K562 (cell line): Measurements from ENCODE around the gene AKNAD1. TPM values are rescaled to one million over a fixed set of nuclear protein-coding genes. Genes with fewer than 3 reads are reported as not detected.

ENCODE experiments used
- AFF1 ChIP-seq, 2 experiments: fragments of 450-650 bp; IDR thresholded peaks; 2 replicates each; pipeline ENCODE4 v1.6.1; 2018; ENCODE audit warnings: mild to moderate bottlenecking in 2 of 2, low read depth in 1 of 2; ENCODE audit not compliant: partially characterized antibody in 2 of 2
- BRD4 ChIP-seq: fragments of 200-600 bp; sonication (generic); IDR thresholded peaks from 2 replicates; pipeline ENCODE4 v1.6.1; 2017; ENCODE audit warnings: inconsistent platforms
- CBX3 ChIP-seq, 2 experiments: IDR thresholded peaks; 1 replicate in 1 of 2; 2 replicates in 1 of 2; pipeline ENCODE4 v1.6.1; 2012; ENCODE audit warnings: inconsistent platforms in 2 of 2, low read length in 2 of 2, borderline replicate concordance in 1 of 2, control low read depth in 1 of 2
- EHMT2 ChIP-seq: fragments of 450-650 bp; IDR thresholded peaks from 2 replicates; pipeline ENCODE4 v1.6.1; 2018; ENCODE audit warnings: antibody characterized with exemption
- FOXA3 ChIP-seq, 2 experiments: fragments of 450-650 bp in 1 of 2; sonication (generic) in 1 of 2; formaldehyde crosslinking; IDR thresholded peaks in 1 of 2; conservative IDR thresholded peaks in 1 of 2; 2 replicates each; pipeline versions ENCODE4 v1.4.0 to v1.8.0; 2020 to 2022; ENCODE audit warnings: mild to moderate bottlenecking in 2 of 2, missing genetic modification reagents in 1 of 2
- FOXJ3 ChIP-seq: sonication (generic); formaldehyde crosslinking; IDR thresholded peaks from 2 replicates; pipeline ENCODE4 v1.4.0; 2020; ENCODE audit warnings: mild to moderate bottlenecking, missing genetic modification reagents
- JUND ChIP-seq, 2 experiments: IDR thresholded peaks; 2 replicates in 1 of 2; 3 replicates in 1 of 2; pipeline ENCODE4 v1.6.1; 2011; ENCODE audit warnings: borderline replicate concordance in 2 of 2, low read depth in 2 of 2, low read length in 2 of 2, improper control_type of control experiment in 1 of 2, missing biosample characterization in 1 of 2, missing genetic modification characterization in 1 of 2, missing genetic modification reagents in 1 of 2
- KDM5B ChIP-seq: fragments of 200-600 bp; sonication (generic); IDR thresholded peaks from 2 replicates; pipeline ENCODE4 v1.6.1; 2012; ENCODE audit warnings: low read depth, mild to moderate bottlenecking, moderate library complexity, low read length, control low read depth, inconsistent platforms; ENCODE audit not compliant: insufficient replicate concordance
- MAFG ChIP-seq: fragments of 450-650 bp; conservative IDR thresholded peaks from 2 replicates; pipeline ENCODE4 v1.6.1; 2016; ENCODE audit warnings: missing genetic modification characterization, missing compliant biosample characterization
- MAX ChIP-seq: sonication (generic); formaldehyde crosslinking; IDR thresholded peaks from 2 replicates; pipeline ENCODE4 v1.9.0; 2022; ENCODE audit warnings: mild to moderate bottlenecking, missing genetic modification reagents
- MCM5 ChIP-seq: fragments of 450-650 bp; IDR thresholded peaks from 2 replicates; pipeline ENCODE4 v1.6.1; 2016; ENCODE audit warnings: low read depth
- MTA1 ChIP-seq: fragments of 450-650 bp; IDR thresholded peaks from 2 replicates; pipeline ENCODE4 v1.6.1; 2017; ENCODE audit warnings: borderline replicate concordance
- NCOA4 ChIP-seq: fragments of 450-650 bp; IDR thresholded peaks from 2 replicates; pipeline ENCODE4 v1.6.1; 2018; ENCODE audit warnings: mild to moderate bottlenecking; ENCODE audit not compliant: partially characterized antibody
- NCOR1 ChIP-seq: fragments of 450-650 bp; IDR thresholded peaks from 2 replicates; pipeline ENCODE4 v1.6.1; 2016; ENCODE audit warnings: mild to moderate bottlenecking, moderate library complexity
- NFE2 ChIP-seq: IDR thresholded peaks from 2 replicates; pipeline ENCODE4 v1.6.1; 2014; ENCODE audit warnings: antibody characterized with exemption, low read depth
- PHB2 ChIP-seq: fragments of 450-650 bp; IDR thresholded peaks from 2 replicates; pipeline ENCODE4 v1.6.1; 2017; ENCODE audit warnings: low read depth
- POLR2B ChIP-seq: fragments of 450-650 bp; IDR thresholded peaks from 2 replicates; pipeline ENCODE4 v1.6.1; 2018; ENCODE audit warnings: low read depth; ENCODE audit not compliant: partially characterized antibody
- RCOR1 ChIP-seq, 2 experiments: IDR thresholded peaks; 2 replicates each; pipeline ENCODE4 v1.6.1; 2012; ENCODE audit warnings: low read depth in 2 of 2, low read length in 2 of 2, borderline replicate concordance in 1 of 2, improper control_type of control experiment in 1 of 2
- RNF2 ChIP-seq: sonication (generic); IDR thresholded peaks from 2 replicates; pipeline ENCODE4 v1.6.1; 2016
- ZNF12 ChIP-seq: sonication (generic); formaldehyde crosslinking; IDR thresholded peaks from 2 replicates; pipeline ENCODE4 v1.4.0; 2020; ENCODE audit warnings: mild to moderate bottlenecking, missing genetic modification reagents
- ZNF445 ChIP-seq: fragments of 250-450 bp; sonication (Bioruptor Pico); IDR thresholded peaks from 2 replicates; pipeline ENCODE4 v1.4.0; 2020; ENCODE audit warnings: low read depth, mild to moderate bottlenecking, moderate library complexity
- polyA plus RNA-seq, 8 experiments: library from polyadenylated mRNA; depleted of rRNA in 4 of 8; stranded (reverse) in 5 of 8; unstranded in 3 of 8; fragments of >200 nt; fragmentation: Nextera tagmentation in 2 of 8; fragmentation: Illumina TruSeq in 1 of 8; extraction: Ambion mirVana in 2 of 8; extraction: Trizol in 1 of 8; gene quantifications; 2 replicates each; pipeline versions ENCODE4 v1.2.1 to v1.2.3, GENCODE V29; 2011 to 2014; ENCODE audit warnings: inconsistent platforms in 1 of 8, missing spikeins in 1 of 8
- total RNA-seq, 7 experiments: library from RNA; depleted of rRNA in 6 of 7; stranded (reverse); fragments of >200 nt in 6 of 7; fragmentation: Illumina TruSeq in 2 of 7; extraction: Trizol in 2 of 7; gene quantifications; 2 replicates each; pipeline versions ENCODE4 v1.2.1 to v1.2.3, GENCODE V29; 2011 to 2021; ENCODE audit warnings: low replicate concordance in 1 of 7
- TF ChIP-seq, protein P1 (sequence below), 2 experiments: fragments of 450-650 bp; conservative IDR thresholded peaks; 2 replicates each; pipeline ENCODE4 v1.6.1; 2017; ENCODE audit warnings: mild to moderate bottlenecking in 2 of 2, moderate library complexity in 2 of 2

AKNAD1 gene
- total and polyA plus RNA-seq, 9 of the 15 experiments (the other 6 are each of a cell fraction or from before 2014, with no cell fraction given) = 0.13 to 0.30 TPM; not detected in 7

DNA sequence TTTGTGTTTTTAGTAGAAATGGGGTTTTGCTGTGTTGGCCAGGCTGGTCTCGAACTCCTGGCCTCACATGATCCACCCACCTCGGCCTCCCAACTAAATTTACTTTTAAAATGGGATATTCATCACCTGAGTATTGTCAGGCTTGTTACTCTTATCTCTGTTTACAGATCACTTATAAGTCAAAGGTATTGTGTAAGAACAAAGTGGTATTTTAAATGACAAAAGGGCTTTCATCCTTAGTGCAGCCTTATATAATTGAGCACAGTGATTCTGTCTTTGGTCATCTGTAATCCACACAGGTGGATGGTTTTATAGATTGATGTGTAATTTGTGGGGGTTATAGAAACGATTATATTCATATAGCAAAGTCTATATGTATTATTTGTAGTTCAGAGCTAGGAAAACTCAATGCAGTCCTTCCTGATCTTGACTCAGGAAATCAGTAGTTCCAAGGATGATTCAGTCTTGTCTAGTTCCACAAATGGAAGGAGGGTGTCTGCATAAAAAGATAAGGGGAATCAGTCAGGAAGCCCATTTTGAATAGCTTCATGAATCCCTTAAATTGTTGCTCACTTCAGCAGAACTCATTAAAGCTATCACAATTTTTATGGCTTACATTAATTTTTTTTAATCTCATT, 75.8 kb downstream of the AKNAD1 start (continued):
- TF ChIP-seq PHB2 (no peak), NCOR1 (peak; percentile 65), RNF2 (no peak), NFE2 (0 out of 2 replicates have a peak, but pooled peaks have one; percentile 8), NCOA4 (no peak), AFF1 (IDR thresholded peaks at IDR 0.05; ENCODE audit: low read depth in 1 of 2, partially characterized antibody in 2 of 2) (no peak), JUND (IDR thresholded peaks at IDR 0.05; ENCODE audit: borderline replicate concordance, low read depth, low read length) (peak; percentile 83), JUND (tag; IDR thresholded peaks at IDR 0.05; ENCODE audit: borderline replicate concordance, low read depth, low read length) (peak; percentile 68; the same call in 2 of the 3 replicates), MAFG (tag) (no peak), EHMT2 (no peak), FOXA3 (CRISPR knock-in tag; conservative IDR thresholded peaks at IDR 0.05 in 1 of 2, IDR thresholded peaks at IDR 0.05 in 1 of 2) (no peak), ZNF445 (CRISPR knock-in tag) (peak; percentile 20; the same call in 1 of the 2 replicates), RCOR1 (IDR thresholded peaks at IDR 0.05; ENCODE audit: borderline replicate concordance in 1 of 2, low read depth in 2 of 2, low read length in 2 of 2) (peak in 1 of 2 experiments; percentile 42; a peak in 1 of 4 replicates), MCM5 (no peak), MTA1 (no peak), KDM5B (no peak), MAX (CRISPR knock-in tag) (no peak), BRD4 (no peak), CBX3 (IDR thresholded peaks at IDR 0.05; ENCODE audit: borderline replicate concordance in 1 of 2, low read length in 2 of 2) (peak in 1 of 2 experiments; percentile 8; a peak in 1 of 3 replicates), FOXJ3 (CRISPR knock-in tag) (no peak), ZNF12 (CRISPR knock-in tag) (no peak), POLR2B (no peak)
- TF ChIP-seq, protein P1, sequence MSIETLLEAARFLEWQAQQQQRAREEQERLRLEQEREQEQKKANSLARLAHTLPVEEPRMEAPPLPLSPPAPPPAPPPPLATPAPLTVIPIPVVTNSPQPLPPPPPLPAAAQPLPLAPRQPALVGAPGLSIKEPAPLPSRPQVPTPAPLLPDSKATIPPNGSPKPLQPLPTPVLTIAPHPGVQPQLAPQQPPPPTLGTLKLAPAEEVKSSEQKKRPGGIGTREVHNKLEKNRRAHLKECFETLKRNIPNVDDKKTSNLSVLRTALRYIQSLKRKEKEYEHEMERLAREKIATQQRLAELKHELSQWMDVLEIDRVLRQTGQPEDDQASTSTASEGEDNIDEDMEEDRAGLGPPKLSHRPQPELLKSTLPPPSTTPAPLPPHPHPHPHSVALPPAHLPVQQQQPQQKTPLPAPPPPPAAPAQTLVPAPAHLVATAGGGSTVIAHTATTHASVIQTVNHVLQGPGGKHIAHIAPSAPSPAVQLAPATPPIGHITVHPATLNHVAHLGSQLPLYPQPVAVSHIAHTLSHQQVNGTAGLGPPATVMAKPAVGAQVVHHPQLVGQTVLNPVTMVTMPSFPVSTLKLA (conservative IDR thresholded peaks at IDR 0.05) = no peak
